Smooth muscle cell (in vitro differentiated cells): Measurements from ENCODE around the gene DNAH2. TPM values are rescaled to one million over a fixed set of nuclear protein-coding genes. Genes with fewer than 3 reads are reported as not detected.

Source experiments
- DNase-seq: peaks from one replicate; lab custom pipeline; 2025; ENCODE audit not compliant: unreplicated experiment; lab: John Stamatoyannopoulos, UW
- H2AFZ ChIP-seq: fragments of 200-600 bp; sonication (generic); 2 replicates; pipeline ENCODE4 v1.6.0; 2016; ENCODE audit warnings: antibody characterized with exemption, low read depth, mild to moderate bottlenecking
- H3F3A ChIP-seq: fragments of 200-600 bp; sonication (generic); 2 replicates; pipeline ENCODE4 v1.6.0; 2017; ENCODE audit warnings: antibody characterized with exemption, low read depth
- H3K27ac ChIP-seq: fragments of 200-600 bp; sonication (generic); 2 replicates; pipeline ENCODE4 v1.5.1; 2016; ENCODE audit warnings: low read depth, mild to moderate bottlenecking
- H3K27me3 ChIP-seq: fragments of 200-600 bp; sonication (generic); 2 replicates; pipeline ENCODE4 v1.6.1; 2016; ENCODE audit warnings: low read depth, mild to moderate bottlenecking
- H3K36me3 ChIP-seq: fragments of 200-600 bp; sonication (generic); 2 replicates; pipeline ENCODE4 v1.5.1; 2016; ENCODE audit warnings: low read depth
- H3K4me1 ChIP-seq: fragments of 200-600 bp; sonication (generic); 2 replicates; pipeline ENCODE4 v1.5.1; 2016; ENCODE audit warnings: low read depth
- H3K4me2 ChIP-seq: fragments of 200-600 bp; sonication (generic); 2 replicates; pipeline ENCODE4 v1.6.0; 2016; ENCODE audit warnings: mild to moderate bottlenecking
- H3K4me3 ChIP-seq: fragments of 200-600 bp; sonication (generic); 2 replicates; pipeline ENCODE4 v1.5.1; 2016; ENCODE audit warnings: mild to moderate bottlenecking
- H3K79me2 ChIP-seq: fragments of 200-600 bp; sonication (generic); 2 replicates; pipeline ENCODE4 v1.6.0; 2016; ENCODE audit warnings: low read depth, mild to moderate bottlenecking
- H3K9ac ChIP-seq: fragments of 200-600 bp; sonication (generic); 2 replicates; pipeline ENCODE4 v1.6.0; 2016; ENCODE audit warnings: low read depth
- H3K9me3 ChIP-seq: fragments of 200-600 bp; sonication (generic); replicated peaks from 2 replicates; pipeline ENCODE4 v1.5.1; 2016; ENCODE audit warnings: low read depth
- H4K20me1 ChIP-seq: fragments of 200-600 bp; sonication (generic); 2 replicates; pipeline ENCODE4 v1.6.0; 2016; ENCODE audit warnings: low read depth
- WGBS: methylation state at CpG from one replicate; pipeline ENCODE4 v1.1.7; 2016; ENCODE audit warnings: low lambda C conversion rate; 5-methylcytosine and 5-hydroxymethylcytosine counted together
- polyA plus RNA-seq: library from polyadenylated mRNA; unstranded; fragments of >200 nt; fragmentation: Nextera tagmentation; extraction: Ambion mirVana; gene quantifications from 2 replicates; pipeline ENCODE4 v1.2.1, GENCODE V29; 2016
- total RNA-seq: library from RNA; depleted of rRNA; stranded (reverse); fragments of >200 nt; gene quantifications from 2 replicates; pipeline ENCODE4 v1.2.3, GENCODE V29; 2014
- TF ChIP-seq, protein P1 (sequence below): fragments of 200-600 bp; sonication (generic); IDR thresholded peaks from 2 replicates; pipeline ENCODE4 v1.5.1; 2017; ENCODE audit warnings: borderline replicate concordance, mild to moderate bottlenecking, antibody characterized with exemption; ENCODE audit not compliant: insufficient read depth, poor library complexity, severe bottlenecking

The DNAH2 gene
- total and polyA plus RNA-seq, 2 experiments from 2014 or later, result not detected

DNA sequence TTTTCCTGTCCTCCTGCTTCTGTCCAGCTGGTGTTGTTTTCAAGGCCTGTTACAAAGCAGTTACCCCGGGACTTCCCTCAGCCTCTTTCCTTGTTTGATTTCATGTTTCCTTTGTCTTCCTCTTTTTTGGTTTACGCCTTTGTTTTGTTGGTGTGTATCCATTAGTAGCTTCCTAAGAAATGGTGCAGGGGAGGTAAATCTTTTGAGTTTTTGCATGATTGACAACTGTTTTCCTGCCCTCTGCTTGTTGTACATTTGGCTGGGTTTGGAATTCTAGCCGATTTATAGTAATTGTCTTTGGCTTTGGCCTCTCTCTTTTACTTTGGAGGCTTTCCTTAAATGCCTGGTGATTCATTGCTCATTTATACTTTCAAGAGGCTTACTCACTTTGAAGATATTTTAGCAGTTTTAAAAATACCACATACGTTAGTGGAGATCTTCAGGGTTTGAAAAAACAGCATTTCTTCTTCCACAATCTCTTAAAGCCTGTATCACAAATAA is 32.8 kb downstream of the DNAH2 start:
- DNase-seq, result no peak
- no peak overlapping the region for H3K4me3 ChIP-seq
- H3K4me2 ChIP-seq, result peak overlapping the region; percentile 67
- H3K4me1 ChIP-seq, result peaks cover 18% of the 10 kb centered on the region
- peaks cover 14% of the 10 kb centered on the region for H3F3A ChIP-seq
- no peaks in the 10 kb centered on the region for H3K27me3 ChIP-seq
- no peaks in the 10 kb centered on the region for H4K20me1 ChIP-seq
- TF ChIP-seq, protein P1, sequence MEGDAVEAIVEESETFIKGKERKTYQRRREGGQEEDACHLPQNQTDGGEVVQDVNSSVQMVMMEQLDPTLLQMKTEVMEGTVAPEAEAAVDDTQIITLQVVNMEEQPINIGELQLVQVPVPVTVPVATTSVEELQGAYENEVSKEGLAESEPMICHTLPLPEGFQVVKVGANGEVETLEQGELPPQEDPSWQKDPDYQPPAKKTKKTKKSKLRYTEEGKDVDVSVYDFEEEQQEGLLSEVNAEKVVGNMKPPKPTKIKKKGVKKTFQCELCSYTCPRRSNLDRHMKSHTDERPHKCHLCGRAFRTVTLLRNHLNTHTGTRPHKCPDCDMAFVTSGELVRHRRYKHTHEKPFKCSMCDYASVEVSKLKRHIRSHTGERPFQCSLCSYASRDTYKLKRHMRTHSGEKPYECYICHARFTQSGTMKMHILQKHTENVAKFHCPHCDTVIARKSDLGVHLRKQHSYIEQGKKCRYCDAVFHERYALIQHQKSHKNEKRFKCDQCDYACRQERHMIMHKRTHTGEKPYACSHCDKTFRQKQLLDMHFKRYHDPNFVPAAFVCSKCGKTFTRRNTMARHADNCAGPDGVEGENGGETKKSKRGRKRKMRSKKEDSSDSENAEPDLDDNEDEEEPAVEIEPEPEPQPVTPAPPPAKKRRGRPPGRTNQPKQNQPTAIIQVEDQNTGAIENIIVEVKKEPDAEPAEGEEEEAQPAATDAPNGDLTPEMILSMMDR, result no peak
- WGBS, result 49% methylated on average over 4 of the region's 4 CpGs
- H2AFZ ChIP-seq, result no peak overlapping the region
- H3K36me3 ChIP-seq, result no peaks in the 10 kb centered on the region
- peak overlapping the region; percentile 81 for H3K27ac ChIP-seq
- H3K79me2 ChIP-seq, result no peaks in the 10 kb centered on the region
- no peak overlapping the region for H3K9ac ChIP-seq
- no peaks in the 10 kb centered on the region for H3K9me3 ChIP-seq

- H3K27me3 ChIP-seq, result no peaks in the 10 kb centered on the region
- H3F3A ChIP-seq, result peaks cover 4% of the 10 kb centered on the region
- H3K79me2 ChIP-seq, result no peaks in the 10 kb centered on the region
- no peaks in the 10 kb centered on the region for H3K9me3 ChIP-seq
- no peak overlapping the region for H3K27ac ChIP-seq
- no peaks in the 10 kb centered on the region for H4K20me1 ChIP-seq
- no peak overlapping the region for H3K9ac ChIP-seq
- no peak for DNase-seq
- H3K4me1 ChIP-seq, result peaks cover 4% of the 10 kb centered on the region
- WGBS, result 91% methylated on average over 8 of the region's 8 CpGs
- H3K4me2 ChIP-seq, result no peak overlapping the region
- no peak overlapping the region for H2AFZ ChIP-seq
- no peaks in the 10 kb centered on the region for H3K36me3 ChIP-seq
- no peak overlapping the region for H3K4me3 ChIP-seq
- TF ChIP-seq, protein P1, result no peak
Observed at GRCh38 chr17:7754656-7755055, 37.1 kb downstream of the DNAH2 start.

DNA sequence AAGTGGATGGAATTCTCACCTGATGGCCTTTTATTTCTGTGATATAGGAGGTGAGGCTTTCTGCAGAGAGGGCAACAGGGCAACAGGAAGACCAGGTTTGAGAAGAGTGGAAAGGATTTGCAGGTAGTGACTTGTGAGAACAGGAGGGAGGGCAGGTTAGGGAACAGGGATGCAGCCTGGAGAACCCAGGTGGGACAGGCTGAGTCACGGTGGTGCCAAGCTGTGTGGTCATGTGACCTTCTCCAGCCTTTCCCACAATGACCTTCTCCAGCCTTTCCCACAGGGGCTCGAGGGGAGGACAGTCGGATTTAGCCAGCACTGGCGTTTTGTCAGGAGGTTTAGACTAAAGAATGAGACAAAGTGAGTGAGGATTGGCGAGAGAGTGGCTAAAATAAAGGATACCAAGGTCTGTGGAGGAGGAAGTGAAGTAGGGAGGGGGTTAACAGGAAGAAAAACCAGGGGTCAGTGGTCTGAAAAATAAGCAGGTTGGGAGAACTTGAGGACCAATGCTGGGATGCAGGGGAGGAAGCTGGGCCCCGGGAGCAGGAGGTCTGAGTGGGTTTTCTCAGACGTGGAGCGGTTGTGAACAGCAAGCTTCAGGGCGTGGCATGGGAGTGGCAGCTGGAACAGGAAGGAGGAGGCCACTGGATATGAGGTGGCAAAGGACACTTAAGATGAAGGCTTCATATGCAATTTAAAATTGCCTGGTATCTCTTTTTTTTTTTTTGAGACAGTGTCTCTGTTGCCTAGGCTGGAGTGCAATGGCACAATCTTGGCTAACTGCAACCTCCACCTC is 37.7 kb downstream of the DNAH2 start:
- Histone ChIP-seq H3K36me3 (no peaks in the 10 kb centered on the region), H3K4me1 (peaks cover 4% of the 10 kb centered on the region), H3K79me2 (no peaks in the 10 kb centered on the region), H3F3A (peaks cover 4% of the 10 kb centered on the region), H4K20me1 (no peaks in the 10 kb centered on the region), H2AFZ (no peak overlapping the region), H3K4me3 (no peak overlapping the region), H3K9me3 (no peaks in the 10 kb centered on the region), H3K9ac (no peak overlapping the region), H3K27ac (no peak overlapping the region), H3K27me3 (no peaks in the 10 kb centered on the region), H3K4me2 (no peak overlapping the region)
- 71% methylated on average over 9 of the region's 9 CpGs for WGBS
- no peak for DNase-seq
- TF ChIP-seq, protein P1, result no peak
